GM18870 (cell line): ENCODE data around the gene NUDT22.

Experiments used
- ATAC-seq: cut with Tn5 transposase; IDR thresholded peaks from one replicate; pipeline ENCODE4 v1.9.1; 2021; ENCODE audit warnings: moderate library complexity; ENCODE audit not compliant: unreplicated experiment

Gene NUDT22

DNA sequence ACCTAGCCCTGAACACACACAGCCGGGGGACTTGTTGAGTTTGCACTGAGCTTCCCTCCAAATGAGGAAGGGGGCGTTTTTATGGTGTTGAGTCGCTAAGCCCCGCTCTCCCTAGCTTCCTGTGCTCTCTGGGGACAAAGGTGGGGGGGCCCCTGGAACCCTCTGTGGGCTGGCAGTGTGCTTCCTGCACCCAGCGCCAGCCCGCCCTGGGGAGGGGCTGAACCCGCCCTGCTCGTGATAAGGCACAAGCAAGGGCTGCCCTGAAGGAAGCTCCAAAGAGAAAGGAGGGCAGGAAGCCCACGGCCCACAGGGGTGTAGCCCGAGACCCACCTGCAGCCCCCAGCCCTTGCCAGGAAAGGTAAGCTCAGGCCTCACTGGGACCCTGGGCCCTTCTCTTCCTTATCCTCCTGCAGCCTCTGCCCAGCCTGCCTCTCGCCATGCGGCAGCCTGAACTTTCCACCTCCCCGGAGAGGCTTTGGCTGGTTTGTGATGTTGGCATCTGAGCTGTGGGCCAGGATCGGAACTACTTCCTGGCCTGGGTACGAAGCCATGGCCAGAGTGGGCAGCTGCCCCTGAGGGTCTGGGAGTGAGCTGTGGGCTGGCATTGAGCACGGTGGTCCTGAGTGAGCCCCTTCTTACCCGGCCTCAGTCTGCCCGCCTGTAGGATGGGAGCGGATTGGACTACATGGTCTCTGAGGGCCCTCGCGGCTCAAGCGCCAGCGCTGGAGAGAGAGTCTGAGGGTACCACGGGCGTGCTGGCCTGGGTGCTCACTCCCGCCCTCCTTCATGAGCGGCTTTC is 19.4 kb upstream of the NUDT22 start, which contains the start of gene FERMT3:
Gene FERMT3, plus strand, starts transcription at position 265 of the 799 bp plus-strand sequence. CDS start 644 bp downstream, outside the sequence.
- ATAC-seq = no peak

DNA sequence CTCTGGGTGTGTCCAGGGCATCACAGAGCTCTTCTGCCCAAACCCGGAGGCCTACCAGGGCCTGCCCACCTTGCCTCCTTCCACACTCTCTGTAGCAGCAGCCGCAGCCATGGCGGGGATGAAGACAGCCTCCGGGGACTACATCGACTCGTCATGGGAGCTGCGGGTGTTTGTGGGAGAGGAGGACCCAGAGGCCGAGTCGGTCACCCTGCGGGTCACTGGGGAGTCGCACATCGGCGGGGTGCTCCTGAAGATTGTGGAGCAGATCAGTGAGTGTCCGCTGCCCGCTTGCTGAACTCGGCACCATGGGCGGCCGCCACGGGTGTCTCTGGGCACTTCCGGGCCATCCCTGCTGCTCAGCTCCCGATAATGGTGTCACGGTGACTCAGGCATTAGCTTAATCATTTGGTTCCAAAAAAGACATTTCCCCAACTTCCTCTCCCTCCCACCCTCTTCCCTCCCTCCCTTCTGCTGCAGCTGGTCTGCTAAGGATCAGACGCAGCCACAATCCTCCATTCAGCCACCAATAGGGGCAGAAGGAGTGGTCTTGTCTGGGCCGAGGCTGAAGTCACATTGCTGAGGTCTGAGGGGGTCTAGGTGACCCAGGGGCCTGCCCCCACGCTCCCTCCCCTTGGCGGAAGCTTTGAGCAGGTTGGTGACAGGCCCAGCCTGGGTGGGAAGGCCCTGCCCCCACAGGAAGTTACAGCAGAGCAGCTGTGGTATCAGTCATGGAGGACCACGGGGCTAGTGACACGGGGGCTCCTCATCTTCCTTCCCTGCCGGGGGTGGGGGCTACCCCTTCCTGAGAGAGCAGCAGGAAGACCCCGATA is 18.6 kb upstream of the NUDT22 start:
- peak; percentile 41 for ATAC-seq

DNA sequence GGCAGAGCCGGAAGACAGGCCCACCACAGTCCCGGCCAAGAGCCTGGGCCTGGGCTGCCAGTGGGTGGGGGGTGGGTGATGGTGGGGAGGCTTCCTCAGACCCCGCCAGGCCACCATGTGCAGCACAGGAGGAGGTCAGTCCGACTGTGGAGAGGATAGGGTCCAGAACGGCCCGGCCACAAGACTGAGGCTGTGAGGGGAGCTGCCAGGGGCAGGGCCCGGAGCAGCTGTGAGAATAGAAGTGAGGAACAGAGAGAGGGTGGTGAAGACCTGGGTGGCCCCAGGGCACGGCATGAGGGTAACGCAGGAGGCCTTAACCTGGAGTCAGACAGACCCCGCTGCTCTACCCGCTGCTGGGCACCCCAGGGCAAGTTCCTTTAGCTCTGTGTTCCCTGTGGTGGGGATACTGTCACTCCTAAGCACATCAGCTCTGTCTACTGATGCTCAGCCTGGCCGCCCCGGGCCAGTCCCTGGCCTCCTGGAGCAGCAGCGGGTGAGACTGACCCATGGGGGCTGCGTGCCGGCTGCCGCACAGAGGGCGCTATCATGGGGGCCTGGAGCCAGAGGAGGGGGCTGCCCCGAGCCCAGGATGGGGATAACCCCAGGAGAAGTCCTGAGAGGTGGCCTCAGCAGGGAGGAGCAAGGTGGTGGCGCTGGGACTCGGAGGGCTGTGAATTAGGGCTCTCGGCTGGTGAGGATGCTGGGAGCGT is 17.8 kb upstream of the NUDT22 start:
- ATAC-seq = no peak

DNA sequence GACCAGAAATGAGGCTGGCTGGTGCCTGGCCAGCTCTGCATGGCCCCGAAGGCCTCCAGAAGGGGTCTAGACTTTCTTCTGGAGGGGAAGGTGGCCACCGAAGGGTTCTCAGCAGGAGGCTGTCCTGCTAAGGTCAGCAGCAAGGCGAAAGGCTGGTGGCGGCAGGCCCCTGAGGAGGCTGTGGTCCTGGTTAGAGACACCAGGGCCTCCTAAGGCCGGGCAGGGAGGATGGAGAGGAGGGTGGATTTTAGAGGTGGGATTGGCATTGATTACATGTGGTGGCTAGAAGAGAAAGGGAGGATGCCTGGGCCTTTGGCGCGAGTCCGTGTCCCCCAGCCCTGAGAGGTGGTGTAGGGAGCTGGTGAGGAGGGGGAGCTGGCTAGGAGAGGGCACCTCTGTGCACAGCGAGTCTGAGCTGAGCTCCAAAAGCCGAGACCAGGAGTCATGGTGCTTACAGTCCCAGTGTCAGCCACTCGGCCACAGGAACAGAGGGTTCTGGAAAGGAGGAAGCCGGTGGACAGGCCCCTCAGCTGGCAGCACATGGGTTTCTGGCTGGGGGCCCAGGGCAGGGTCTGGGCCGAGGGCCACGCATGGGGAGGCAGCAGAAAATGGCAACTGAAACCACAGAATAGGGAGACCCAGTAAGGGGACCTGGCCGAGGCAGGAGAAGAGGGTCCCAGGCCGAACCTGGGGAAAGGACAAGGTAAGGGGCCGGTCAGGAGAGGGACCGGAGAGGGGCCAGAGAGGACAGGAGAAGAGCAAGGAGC is 17.1 kb upstream of the NUDT22 start:
- ATAC-seq = no peak

DNA sequence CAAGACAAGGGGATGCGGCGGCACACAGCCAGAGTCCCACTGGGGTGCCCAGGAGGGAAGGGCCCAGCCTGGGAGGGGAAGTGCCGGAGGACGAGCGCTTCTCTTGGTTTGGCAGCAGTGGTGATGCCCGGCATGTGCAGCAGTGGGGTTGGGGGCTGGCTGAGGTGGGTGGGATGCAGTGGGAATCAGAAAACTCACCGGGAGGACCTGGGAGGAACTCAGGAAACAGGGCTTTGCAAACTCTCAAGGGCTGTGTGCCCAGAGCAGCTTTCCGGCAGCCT is 16.6 kb upstream of the NUDT22 start:
- ATAC-seq = no peak

DNA sequence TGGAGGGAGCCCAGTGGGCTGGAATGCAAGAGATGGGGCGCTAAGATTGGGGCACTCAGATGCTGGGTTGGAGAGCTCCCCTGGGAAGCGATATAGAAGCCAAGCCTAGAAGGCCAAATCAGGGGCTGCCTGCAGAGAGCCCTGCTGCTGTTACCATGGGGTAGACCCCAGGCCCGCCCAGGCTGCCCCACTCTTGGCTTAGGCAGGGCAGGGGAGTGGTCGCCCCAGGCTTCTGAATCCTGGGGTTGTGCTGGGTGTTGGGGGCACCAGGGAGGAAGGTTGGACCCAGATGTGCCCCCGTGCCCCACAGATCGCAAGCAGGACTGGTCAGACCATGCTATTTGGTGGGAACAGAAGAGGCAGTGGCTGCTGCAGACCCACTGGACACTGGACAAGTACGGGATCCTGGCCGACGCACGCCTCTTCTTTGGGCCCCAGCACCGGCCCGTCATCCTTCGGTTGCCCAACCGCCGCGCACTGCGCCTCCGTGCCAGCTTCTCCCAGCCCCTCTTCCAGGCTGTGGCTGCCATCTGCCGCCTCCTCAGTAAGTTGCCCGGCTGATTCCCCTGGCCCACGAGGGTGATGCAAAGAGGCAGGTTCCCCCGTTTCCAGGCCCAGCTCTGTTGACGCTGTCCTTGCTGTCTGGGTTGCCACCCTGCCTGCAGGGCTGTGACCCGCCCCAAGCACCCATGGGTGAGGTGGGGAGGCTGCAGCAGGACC is 15.6 kb upstream of the NUDT22 start:
- ATAC-seq = no peak

DNA sequence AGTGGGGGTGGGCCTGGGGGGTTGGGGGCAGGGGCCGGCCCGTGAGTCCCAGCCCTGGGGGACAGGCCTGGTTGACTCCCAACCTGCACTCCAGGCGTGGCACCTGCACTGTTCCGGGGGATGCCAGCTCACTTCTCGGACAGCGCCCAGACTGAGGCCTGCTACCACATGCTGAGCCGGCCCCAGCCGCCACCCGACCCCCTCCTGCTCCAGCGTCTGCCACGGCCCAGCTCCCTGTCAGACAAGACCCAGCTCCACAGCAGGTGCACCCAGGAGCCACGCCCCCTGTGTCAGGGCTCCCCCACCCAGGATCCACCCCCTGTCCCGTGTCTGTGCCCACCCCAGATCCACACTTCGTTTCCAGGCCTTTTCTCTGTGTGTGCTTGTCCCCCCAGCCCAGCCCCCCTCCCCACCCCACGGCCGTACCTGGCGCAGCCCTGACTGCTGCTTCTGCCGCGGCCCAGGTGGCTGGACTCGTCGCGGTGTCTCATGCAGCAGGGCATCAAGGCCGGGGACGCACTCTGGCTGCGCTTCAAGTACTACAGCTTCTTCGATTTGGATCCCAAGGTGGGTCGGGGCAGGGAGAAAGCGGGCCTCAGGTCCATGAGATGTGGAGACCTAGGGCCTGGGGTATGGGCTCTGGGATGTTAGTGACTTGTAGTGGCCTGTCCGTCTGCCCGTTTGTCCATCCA is 14.7 kb upstream of the NUDT22 start:
- no peak for ATAC-seq

DNA sequence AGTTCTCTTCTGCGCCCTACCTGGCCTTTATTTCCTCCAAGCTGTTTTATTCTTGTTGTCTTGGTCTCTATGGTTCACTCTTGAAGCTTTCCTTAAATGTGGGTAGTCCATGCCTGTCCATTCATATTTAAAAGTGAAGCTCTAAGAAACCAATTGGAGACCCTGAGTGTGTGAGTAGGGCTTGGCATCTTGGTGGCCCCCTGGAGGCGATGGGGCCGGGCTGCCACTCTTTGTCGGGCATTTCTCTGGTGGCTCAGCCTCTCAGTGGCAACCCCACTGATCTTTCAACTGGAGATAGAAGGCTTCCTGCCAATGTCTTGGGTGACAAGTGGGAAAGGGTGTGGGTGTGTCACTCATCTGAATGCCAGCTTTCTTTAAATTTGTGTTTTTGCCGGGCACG is 9.2 kb upstream of the NUDT22 start:
- no peak for ATAC-seq

DNA sequence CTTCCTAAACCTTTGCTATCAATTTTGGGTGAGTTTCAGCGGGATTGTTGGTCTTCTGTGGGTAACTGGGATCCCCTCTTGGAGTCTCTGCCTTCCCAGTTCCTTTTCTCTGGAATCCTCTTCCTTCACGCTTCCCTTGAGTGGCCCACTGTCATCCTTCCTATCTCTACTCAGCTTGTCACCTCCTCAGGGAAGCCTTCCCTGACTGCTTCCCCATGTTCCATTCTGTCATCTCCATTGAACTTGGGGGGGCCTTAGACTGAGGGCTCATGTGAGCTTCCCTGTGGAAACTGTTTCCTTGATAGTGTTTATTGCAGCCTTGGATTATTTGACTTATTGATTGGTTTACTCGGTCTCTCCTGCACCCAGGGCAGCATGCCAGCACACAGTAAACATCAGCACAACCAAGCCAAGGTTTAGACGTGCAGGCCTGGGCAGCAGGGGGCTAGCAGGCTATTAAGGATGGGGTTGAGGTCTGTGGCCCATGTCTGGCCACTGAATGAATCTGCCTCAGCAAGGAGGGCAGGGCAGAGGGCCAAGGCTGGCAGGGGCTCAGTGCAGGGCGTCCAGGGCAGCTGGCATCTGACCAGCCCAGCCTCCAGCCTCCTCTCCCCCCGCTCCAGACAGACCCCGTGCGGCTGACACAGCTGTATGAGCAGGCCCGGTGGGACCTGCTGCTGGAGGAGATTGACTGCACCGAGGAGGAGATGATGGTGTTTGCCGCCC is 7.3 kb upstream of the NUDT22 start:
- no peak for ATAC-seq

DNA sequence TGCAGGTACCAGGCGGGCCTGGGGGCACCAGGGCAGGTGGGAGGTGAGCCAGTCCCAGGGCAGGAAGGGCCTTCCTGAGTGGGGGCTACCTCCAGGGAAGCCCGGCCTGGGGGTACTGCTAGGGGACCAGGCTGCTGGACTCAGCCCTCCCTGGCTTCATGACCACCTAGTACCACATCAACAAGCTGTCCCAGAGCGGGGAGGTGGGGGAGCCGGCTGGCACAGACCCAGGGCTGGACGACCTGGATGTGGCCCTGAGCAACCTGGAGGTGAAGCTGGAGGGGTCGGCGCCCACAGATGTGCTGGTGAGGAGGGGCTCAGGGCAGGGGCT is 6.8 kb upstream of the NUDT22 start:
- no peak for ATAC-seq

DNA sequence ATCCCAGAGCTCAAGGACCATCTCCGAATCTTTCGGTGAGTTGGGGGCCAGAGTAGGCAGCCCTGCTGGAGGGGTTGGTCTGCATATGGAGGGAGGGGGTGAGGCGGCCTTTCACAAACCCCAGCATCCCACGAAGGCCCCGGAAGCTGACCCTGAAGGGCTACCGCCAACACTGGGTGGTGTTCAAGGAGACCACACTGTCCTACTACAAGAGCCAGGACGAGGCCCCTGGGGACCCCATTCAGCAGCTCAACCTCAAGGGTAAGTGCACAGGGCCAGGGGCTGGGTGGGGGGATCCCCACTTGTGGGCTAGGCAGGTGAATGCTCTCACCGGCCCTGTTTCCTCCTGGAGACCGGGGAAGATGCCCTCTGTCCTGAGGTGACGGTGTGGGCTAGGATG is 6.3 kb upstream of the NUDT22 start:
- ATAC-seq = no peak

DNA sequence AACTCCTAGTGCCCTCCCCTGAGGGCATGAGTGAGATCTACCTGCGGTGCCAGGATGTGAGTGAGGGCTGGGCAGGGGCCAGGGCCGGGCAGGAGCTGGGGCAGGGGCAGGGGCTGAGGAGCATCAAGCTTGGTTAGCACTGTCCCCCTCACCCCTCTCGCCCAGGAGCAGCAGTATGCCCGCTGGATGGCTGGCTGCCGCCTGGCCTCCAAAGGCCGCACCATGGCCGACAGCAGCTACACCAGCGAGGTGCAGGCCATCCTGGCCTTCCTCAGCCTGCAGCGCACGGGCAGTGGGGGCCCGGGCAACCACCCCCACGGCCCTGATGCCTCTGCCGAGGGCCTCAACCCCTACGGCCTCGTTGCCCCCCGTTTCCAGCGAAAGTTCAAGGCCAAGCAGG is 5.8 kb upstream of the NUDT22 start:
- no peak for ATAC-seq

DNA sequence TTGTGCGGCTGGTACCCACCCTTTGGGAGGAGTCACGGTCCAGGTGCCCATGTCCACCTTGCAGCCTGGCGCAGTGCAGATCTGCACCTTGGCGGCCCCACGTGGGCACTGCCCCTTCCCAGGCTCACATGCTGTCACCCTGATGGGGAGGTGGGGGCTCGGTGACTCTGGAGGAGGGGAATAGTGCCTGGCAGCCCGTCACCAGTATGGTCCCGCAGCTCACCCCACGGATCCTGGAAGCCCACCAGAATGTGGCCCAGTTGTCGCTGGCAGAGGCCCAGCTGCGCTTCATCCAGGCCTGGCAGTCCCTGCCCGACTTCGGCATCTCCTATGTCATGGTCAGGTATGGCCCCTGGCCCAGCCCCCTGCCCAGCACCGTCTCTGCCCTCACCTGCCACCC is 5.3 kb upstream of the NUDT22 start:
- no peak for ATAC-seq

DNA sequence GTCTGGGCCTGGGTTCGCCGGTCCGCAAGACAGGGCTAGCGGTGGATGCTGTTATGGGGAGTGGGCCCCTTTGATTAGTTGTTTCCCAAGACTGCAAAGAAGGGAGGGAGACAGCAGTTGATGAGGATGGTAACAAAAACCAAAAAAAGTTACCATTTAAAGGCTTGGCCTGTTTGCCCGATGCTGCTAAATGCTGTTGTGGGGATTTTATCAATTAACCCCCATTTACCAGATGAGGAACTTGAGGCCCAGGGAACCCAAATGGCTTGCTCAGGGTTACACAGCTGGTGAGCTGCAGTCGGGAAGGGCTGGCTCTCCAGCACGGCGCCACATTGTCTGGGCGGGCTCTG is 3.4 kb upstream of the NUDT22 start:
- ATAC-seq = no peak

DNA sequence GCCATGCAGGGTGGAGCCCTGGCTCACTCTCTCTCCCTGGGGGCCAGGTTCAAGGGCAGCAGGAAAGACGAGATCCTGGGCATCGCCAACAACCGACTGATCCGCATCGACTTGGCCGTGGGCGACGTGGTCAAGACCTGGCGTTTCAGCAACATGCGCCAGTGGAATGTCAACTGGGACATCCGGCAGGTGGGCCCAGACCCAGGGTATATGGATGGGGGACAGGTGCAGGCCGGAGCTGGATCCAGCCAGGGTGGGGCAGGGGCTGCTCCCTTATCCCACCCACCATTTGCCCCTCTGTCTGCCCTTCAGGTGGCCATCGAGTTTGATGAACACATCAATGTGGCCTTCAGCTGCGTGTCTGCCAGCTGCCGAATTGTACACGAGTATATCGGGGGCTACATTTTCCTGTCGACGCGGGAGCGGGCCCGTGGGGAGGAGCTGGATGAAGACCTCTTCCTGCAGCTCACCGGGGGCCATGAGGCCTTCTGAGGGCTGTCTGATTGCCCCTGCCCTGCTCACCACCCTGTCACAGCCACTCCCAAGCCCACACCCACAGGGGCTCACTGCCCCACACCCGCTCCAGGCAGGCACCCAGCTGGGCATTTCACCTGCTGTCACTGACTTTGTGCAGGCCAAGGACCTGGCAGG is 2.9 kb upstream of the NUDT22 start:
- no peak for ATAC-seq

DNA sequence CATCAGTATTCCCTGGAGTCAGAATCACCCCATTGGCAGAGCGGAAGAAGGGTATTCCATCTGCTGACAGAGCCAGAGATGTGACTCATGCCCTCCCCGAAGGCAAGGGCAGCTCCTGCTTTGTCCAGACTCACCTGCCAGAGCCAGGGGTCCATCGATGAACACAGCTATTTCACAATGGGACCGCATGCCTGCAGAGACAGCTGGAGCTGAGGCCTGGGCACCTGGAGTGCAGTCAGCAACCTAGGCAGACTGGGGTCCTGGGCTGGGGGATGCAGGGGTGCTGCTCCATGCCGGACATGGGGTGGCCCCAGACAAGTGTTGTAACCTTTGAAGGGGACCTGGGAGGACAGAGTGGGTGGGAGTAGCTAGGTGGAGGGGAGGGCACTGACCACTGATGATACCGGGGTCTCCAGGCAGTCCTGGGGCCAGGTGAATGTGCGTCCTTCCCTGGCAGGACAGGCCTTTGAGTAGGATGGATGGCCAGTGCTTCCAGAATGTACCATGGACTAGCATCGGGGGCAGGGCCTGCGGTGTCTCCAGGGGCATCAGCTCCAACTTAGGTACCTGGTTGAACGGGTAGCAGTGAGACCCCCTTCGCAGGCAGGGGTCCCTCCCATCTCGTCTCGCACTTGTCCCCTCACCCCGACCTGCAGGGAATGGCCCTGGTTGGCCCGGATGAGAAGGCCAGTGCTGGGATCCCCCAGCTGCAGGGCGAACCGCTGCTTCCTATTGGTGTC is 1.8 kb upstream of the NUDT22 start:
- no peak for ATAC-seq

DNA sequence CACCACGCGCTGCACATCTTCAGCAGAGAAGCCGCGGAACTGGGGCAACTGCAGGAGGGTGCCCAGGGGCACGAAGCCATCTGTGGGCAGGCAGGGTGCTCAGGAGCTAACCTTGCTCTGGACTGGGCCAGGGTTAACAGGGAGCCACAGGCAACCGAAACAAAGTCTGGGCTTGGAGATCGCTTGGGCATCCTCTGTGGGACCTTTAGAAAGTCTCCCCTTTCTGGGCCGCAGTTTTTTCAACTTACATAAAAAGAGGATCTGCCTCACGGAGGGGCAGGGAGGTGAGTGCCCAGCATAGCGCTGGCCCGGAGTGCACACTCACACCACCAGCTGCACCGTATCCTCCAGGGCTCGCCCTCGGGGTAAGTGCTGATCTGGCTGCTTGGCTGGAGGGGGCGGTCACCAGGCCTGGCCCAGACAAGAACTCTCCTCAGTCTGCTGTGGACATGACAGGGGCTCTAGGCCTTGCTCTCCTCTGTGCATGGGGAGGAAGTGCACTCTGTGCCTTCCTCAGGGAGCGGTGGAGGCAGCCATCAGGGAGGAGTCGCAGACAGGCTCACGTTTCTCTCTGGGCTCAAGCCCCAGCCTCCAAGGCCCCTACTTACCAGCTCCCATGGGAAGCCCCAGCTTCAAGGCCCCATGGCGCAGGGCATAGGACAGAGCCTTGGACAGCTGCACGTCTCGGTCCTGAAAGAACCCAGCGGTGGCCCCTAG is 1.0 kb upstream of the NUDT22 start:
- no peak for ATAC-seq
